Thymus (tissue), 11 donors: ENCODE results near the gene RXRB. TPM values are rescaled to one million over a fixed set of nuclear protein-coding genes. Genes with fewer than 3 reads are reported as not detected.

ENCODE experiments used
- DNase-seq, 9 donors: peaks; one replicate each; pipeline ENCODE4 v3.0.0-alpha.2; 2013; ENCODE audit warnings: low spot score in 9 of 9, low read depth in 6 of 9, missing footprints in 1 of 9
- H3K27ac ChIP-seq, 2 donors: one replicate each; pipeline ENCODE4 v1.5.1; 2013; ENCODE audit warnings: control low read depth in 1 of 2, low read depth in 1 of 2, low read length in 1 of 2, mild to moderate bottlenecking in 1 of 2, moderate library complexity in 1 of 2
- H3K27me3 ChIP-seq, 2 donors: one replicate each; pipeline ENCODE4 v1.5.1; 2013; ENCODE audit warnings: low read length in 1 of 2; ENCODE audit not compliant: control insufficient read depth in 2 of 2, insufficient read depth in 1 of 2
- H3K36me3 ChIP-seq, 2 donors: one replicate each; pipeline ENCODE4 v1.5.1; 2013; ENCODE audit warnings: low read length in 1 of 2, mild to moderate bottlenecking in 1 of 2, moderate library complexity in 1 of 2; ENCODE audit not compliant: control insufficient read depth in 2 of 2, insufficient read depth in 2 of 2
- H3K4me1 ChIP-seq, 2 donors: one replicate each; pipeline ENCODE4 v1.5.1; 2013; ENCODE audit warnings: low read length in 2 of 2; ENCODE audit not compliant: control insufficient read depth in 2 of 2, insufficient read depth in 2 of 2
- H3K4me3 ChIP-seq, 2 donors: one replicate each; pipeline ENCODE4 v1.5.1; 2013; ENCODE audit warnings: low read length in 2 of 2, control low read depth in 1 of 2, mild to moderate bottlenecking in 1 of 2
- H3K9me3 ChIP-seq, 2 donors: one replicate each; pipeline ENCODE4 v1.5.1; 2013; ENCODE audit warnings: low read length in 1 of 2, mild to moderate bottlenecking in 1 of 2; ENCODE audit not compliant: control insufficient read depth in 2 of 2, insufficient read depth in 1 of 2
- WGBS: extraction: QIAGEN DNeasy Blood & Tissue Kit; methylation state at CpG from one replicate; pipeline ENCODE4 v1.1.7; 2013; 5-methylcytosine and 5-hydroxymethylcytosine counted together
- polyA plus RNA-seq: library from polyadenylated mRNA; stranded (reverse); fragments of 200-250 nt; gene quantifications from one replicate; pipeline ENCODE4 v1.2.3, GENCODE V29; 2013
- total RNA-seq: library from RNA; stranded (reverse); fragments of 120-200 nt; gene quantifications from one replicate; pipeline ENCODE4 v1.2.4, GENCODE V29; 2013
- donor health status: healthy.

RXRB gene
- total and polyA plus RNA-seq, 2 donors = 19.4 to 60.7 TPM

- peaks cover 11 to 34% of the 10 kb centered on the region in 2 donors for H3K4me1 ChIP-seq
- peaks cover 8 to 48% of the 10 kb centered on the region in 2 donors for H3K27me3 ChIP-seq
- WGBS = 20% methylated on average over 9 of the region's 9 CpGs
- peaks cover 16 to 30% of the 10 kb centered on the region in 2 donors for H3K36me3 ChIP-seq
- no peak overlapping the region for H3K27ac ChIP-seq
- peak overlapping the region; percentile 47 to 53 for H3K4me3 ChIP-seq
- no peak for DNase-seq
- H3K9me3 ChIP-seq = no peaks in the 10 kb centered on the region
These were observed 13.5 kb upstream of the RXRB start for GRCh38 chr6:33213989-33214335.

- Histone ChIP-seq H3K27me3 (peaks cover 8 to 48% of the 10 kb centered on the region in 2 donors), H3K4me1 (peaks cover 11 to 37% of the 10 kb centered on the region in 2 donors), H3K4me3 (peak overlapping the region; percentile 47 to 53), H3K9me3 (no peaks in the 10 kb centered on the region), H3K27ac (peak overlapping the region in 1 of 2 donors; percentile 47), H3K36me3 (peaks cover 16 to 30% of the 10 kb centered on the region in 2 donors)
- 1% methylated on average over 43 of the region's 43 CpGs for WGBS
- peak in 2 of 9 donors; percentile 27 to 52 for DNase-seq
These were observed 12.9 kb upstream of the RXRB start for GRCh38 chr6:33213166-33213988.

DNA sequence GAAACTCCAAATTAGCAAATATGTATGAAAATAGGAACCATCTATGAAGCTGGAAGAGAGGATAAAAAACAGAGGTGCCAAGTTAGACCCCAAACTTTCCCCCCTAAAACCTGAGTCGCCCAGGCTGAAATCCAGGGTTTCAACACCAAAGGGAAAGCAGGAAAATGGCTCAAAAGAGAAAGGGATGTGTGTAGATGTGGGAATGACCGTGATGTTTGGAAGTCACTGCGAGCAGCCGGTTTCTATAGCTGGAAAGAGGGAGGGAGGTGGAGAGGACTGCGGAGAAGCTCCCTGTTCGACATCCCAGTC is 12.3 kb upstream of the RXRB start:
- Histone ChIP-seq H3K27me3 (peaks cover 8 to 48% of the 10 kb centered on the region in 2 donors), H3K4me1 (peaks cover 15 to 40% of the 10 kb centered on the region in 2 donors), H3K36me3 (peaks cover 16 to 30% of the 10 kb centered on the region in 2 donors), H3K4me3 (peak overlapping the region; percentile 47 to 53), H3K9me3 (no peaks in the 10 kb centered on the region), H3K27ac (no peak overlapping the region)
- DNase-seq = no peak
- 22% methylated on average over 6 of the region's 6 CpGs for WGBS

- peaks cover 8 to 55% of the 10 kb centered on the region in 2 donors for H3K27me3 ChIP-seq
These were observed 11.4 kb upstream of the RXRB start for GRCh38 chr6:33211666-33212422.

GRCh38 chr6:33211136-33211535 is 10.7 kb upstream of the RXRB start:
- Histone ChIP-seq H3K4me3 (no peak overlapping the region), H3K27ac (no peak overlapping the region), H3K9me3 (no peaks in the 10 kb centered on the region), H3K36me3 (peaks cover 16 to 30% of the 10 kb centered on the region in 2 donors), H3K4me1 (peaks cover 18 to 51% of the 10 kb centered on the region in 2 donors), H3K27me3 (peaks cover 8 to 57% of the 10 kb centered on the region in 2 donors)
- 95% methylated on average over 17 of the region's 17 CpGs for WGBS
- DNase-seq = no peak

More at GRCh38 chr6:33211666-33212422, 11.4 kb upstream of the RXRB start:
- WGBS = 94% methylated on average over 18 of the region's 18 CpGs
- H3K4me1 ChIP-seq = peaks cover 18 to 48% of the 10 kb centered on the region in 2 donors
- no peak overlapping the region for H3K4me3 ChIP-seq
- no peak for DNase-seq
- peaks cover 16 to 30% of the 10 kb centered on the region in 2 donors for H3K36me3 ChIP-seq
- H3K9me3 ChIP-seq = no peaks in the 10 kb centered on the region
- H3K27ac ChIP-seq = no peak overlapping the region

GRCh38 chr6:33209856-33210255 is 9.4 kb upstream of the RXRB start:
- H3K4me1 ChIP-seq = peaks cover 19 to 57% of the 10 kb centered on the region in 2 donors

DNA sequence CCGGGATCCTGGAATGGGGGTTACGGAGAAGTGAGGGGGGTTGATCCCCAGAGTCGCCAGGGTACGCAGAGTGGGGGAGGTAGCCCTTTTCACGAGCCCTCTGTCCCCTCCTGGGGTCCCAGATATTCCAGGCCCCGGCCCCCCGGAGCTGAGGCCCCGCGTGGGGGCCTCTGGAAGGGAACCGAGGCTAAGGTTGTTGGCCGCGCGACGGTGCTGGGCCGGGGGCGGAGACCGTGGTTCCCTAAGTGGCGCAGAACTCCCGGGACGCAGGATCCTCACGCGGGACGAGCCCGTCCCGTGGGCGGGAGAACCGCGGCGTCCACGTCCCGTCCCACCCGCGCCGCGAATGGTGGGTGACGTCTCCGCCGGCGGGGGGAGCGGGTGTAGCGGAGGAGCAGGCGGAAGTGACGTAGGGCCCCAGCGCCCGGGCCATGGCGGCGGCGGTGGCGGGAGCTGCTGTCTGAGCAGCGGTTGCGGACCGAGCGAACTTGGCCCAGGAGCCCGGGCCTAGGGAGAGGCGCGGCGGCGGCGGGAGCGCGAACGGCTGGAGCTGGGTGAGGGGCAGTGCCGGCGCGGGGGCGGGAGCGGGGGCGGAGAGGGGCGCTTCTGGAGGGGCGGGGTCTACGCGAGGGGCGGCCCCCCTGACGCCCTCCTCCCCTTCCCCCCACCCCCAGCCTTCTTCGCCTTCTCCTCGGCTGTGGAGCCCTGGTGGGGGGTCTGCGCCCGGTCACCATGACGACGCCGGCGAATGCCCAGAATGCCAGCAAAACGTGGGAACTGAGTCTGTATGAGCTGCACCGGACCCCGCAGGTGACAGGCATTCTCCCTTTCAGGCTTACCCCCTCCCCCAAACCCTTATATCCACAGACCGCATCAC is 7.9 kb upstream of the RXRB start, which contains the start of gene RING1:
TSS of gene RING1 (plus strand) at position 410 of the 877 bp plus-strand sequence. CDS start at position 733, 323 bp downstream.
- peak in 7 of 9 donors; percentile 68 to 92 (median 78) for DNase-seq
- under 1% methylated on average over 86 of the region's 86 CpGs for WGBS
- peaks cover 22 to 63% of the 10 kb centered on the region in 2 donors for H3K4me1 ChIP-seq

More at GRCh38 chr6:33209856-33210255, 9.4 kb upstream of the RXRB start:
- Histone ChIP-seq H3K27ac (no peak overlapping the region), H3K4me3 (no peak overlapping the region), H3K27me3 (peaks cover 8 to 46% of the 10 kb centered on the region in 2 donors), H3K36me3 (peaks cover 16 to 30% of the 10 kb centered on the region in 2 donors), H3K9me3 (no peaks in the 10 kb centered on the region)
- WGBS = 98% methylated on average over 10 of the region's 10 CpGs
- DNase-seq = no peak

GRCh38 chr6:33207552-33208090 is 7.2 kb upstream of the RXRB start:
- H3K4me1 ChIP-seq = peaks cover 18 to 56% of the 10 kb centered on the region in 2 donors
- 3% methylated on average over 29 of the region's 29 CpGs for WGBS

More for the DNA sequence above, 7.9 kb upstream of the RXRB start, which contains the start of gene RING1:
- no peaks in the 10 kb centered on the region for H3K9me3 ChIP-seq
- peak within 1 kb of the TSS; percentile 82 to 93 for H3K4me3 ChIP-seq
- peak within 1 kb of the TSS; percentile 74 to 97 for H3K27ac ChIP-seq
- H3K27me3 ChIP-seq = peaks cover 4 to 31% of the 10 kb centered on the region in 2 donors
- H3K36me3 ChIP-seq = peaks cover 23 to 35% of the 10 kb centered on the region in 2 donors

More at GRCh38 chr6:33207552-33208090, 7.2 kb upstream of the RXRB start:
- Histone ChIP-seq H3K4me3 (peak overlapping the region; percentile 82 to 93), H3K36me3 (peaks cover 30 to 39% of the 10 kb centered on the region in 2 donors), H3K27ac (peak overlapping the region; percentile 74 to 97), H3K27me3 (peaks cover 4 to 24% of the 10 kb centered on the region in 2 donors), H3K9me3 (no peaks in the 10 kb centered on the region)
- DNase-seq = no peak
